ENCODE data around the gene CELSR1.
"Not testable (repeated sequence)": the region's sequence is repeated elsewhere in the genome, so short reads cannot be mapped to it uniquely, and the experiment has no call there.

CELSR1 gene

GRCh38 chr22:46472722-46473016, 64.8 kb downstream of the CELSR1 start:
- DNase-seq (ENCODE audit: extremely low read depth, low read depth) = no peak
- no peak for TF ChIP-seq CTCF (IDR thresholded peaks at IDR 0.05; ENCODE audit: low read depth, low read length, missing control alignments)
- no peak overlapping the region for H3K4me3 ChIP-seq (replicated peaks; ENCODE audit: low read depth, low read length)

GRCh38 chr22:46471901-46472721, 65.3 kb downstream of the CELSR1 start:
- no peak for TF ChIP-seq CTCF (IDR thresholded peaks at IDR 0.05; ENCODE audit: low read depth, low read length, missing control alignments)
- DNase-seq (ENCODE audit: extremely low read depth, low read depth) = no peak
- H3K4me3 ChIP-seq (replicated peaks; ENCODE audit: low read depth, low read length) = no peak overlapping the region

GRCh38 chr22:46471330-46471729, 66.1 kb downstream of the CELSR1 start:
- not testable (repeated sequence) for H3K4me3 ChIP-seq (replicated peaks; ENCODE audit: low read depth, low read length); DNase-seq (ENCODE audit: extremely low read depth, low read depth)

- DNase-seq (ENCODE audit: extremely low read depth, low read depth) = no peak
These were observed 67.7 kb downstream of the CELSR1 start for GRCh38 chr22:46469711-46470110.

GRCh38 chr22:46467006-46467405, 70.4 kb downstream of the CELSR1 start:
- no peak for TF ChIP-seq CTCF (IDR thresholded peaks at IDR 0.05; ENCODE audit: low read depth, low read length, missing control alignments)
- H3K4me3 ChIP-seq (replicated peaks; ENCODE audit: low read depth, low read length) = no peak overlapping the region
- no peak for DNase-seq (ENCODE audit: extremely low read depth, low read depth)

More at GRCh38 chr22:46469711-46470110, 67.7 kb downstream of the CELSR1 start:
- no peak for TF ChIP-seq CTCF (IDR thresholded peaks at IDR 0.05; ENCODE audit: low read depth, low read length, missing control alignments)
- H3K4me3 ChIP-seq (replicated peaks; ENCODE audit: low read depth, low read length) = no peak overlapping the region

- no peak overlapping the region for H3K4me3 ChIP-seq (replicated peaks; ENCODE audit: low read depth, low read length)
- no peak for DNase-seq (ENCODE audit: extremely low read depth, low read depth)
- no peak for TF ChIP-seq CTCF (IDR thresholded peaks at IDR 0.05; ENCODE audit: low read depth, low read length, missing control alignments)
These were observed 71.2 kb downstream of the CELSR1 start for GRCh38 chr22:46466255-46466676.

GRCh38 chr22:46465793-46466192, 71.6 kb downstream of the CELSR1 start:
- no peak for DNase-seq (ENCODE audit: extremely low read depth, low read depth)
- no peak overlapping the region for H3K4me3 ChIP-seq (replicated peaks; ENCODE audit: low read depth, low read length)
- TF ChIP-seq CTCF (IDR thresholded peaks at IDR 0.05; ENCODE audit: low read depth, low read length, missing control alignments) = no peak
